ENCODE data around the gene SRGAP1. TPM values are rescaled to one million over a fixed set of nuclear protein-coding genes. Genes with fewer than 3 reads are reported as not detected.

The SRGAP1 gene
- total and polyA plus RNA-seq, 2 of the 8 experiments (the other 6 are each of a cell fraction or from before 2014, with no cell fraction given): 3.2 to 7.3 TPM

- Histone ChIP-seq H2BK15ac (ENCODE audit: low read length) (no peak overlapping the region), H3K56ac (replicated peaks; ENCODE audit: insufficient read length, low read depth, low read length) (no peak overlapping the region), H3K4me2 (ENCODE audit: insufficient read depth in 1 of 2, low read depth in 2 of 2, low read length in 2 of 2) (0 out of 4 replicates have a peak overlapping the region, but pooled peaks of 1 of the 2 experiments have one; percentile 34), H3K23ac (ENCODE audit: insufficient read length) (no peak overlapping the region), H3K79me1 (ENCODE audit: low read depth, low read length) (no peaks in the 10 kb centered on the region), H2BK5ac (ENCODE audit: low read depth, low read length) (no peak overlapping the region), H3K9me3 (ENCODE audit: insufficient read depth in 2 of 2, low read depth in 1 of 2, low read length in 1 of 2) (no peaks in the 10 kb centered on the region), H3K4ac (replicated peaks; ENCODE audit: insufficient read length, low read depth, low read length) (no peak overlapping the region), H2BK120ac (replicated peaks; ENCODE audit: low read depth, low read length) (no peak overlapping the region), H4K20me1 (replicated peaks in 1 of 2; ENCODE audit: control insufficient read depth in 1 of 2, insufficient read depth in 2 of 2, low read length in 2 of 2) (no peaks in the 10 kb centered on the region), H3K23me2 (ENCODE audit: low read depth, low read length) (no peaks in the 10 kb centered on the region; the same call in 1 of the 2 replicates), H3K36me3 (ENCODE audit: control insufficient read depth in 2 of 4, insufficient read depth in 4 of 4, low read length in 3 of 4) (no peaks in the 10 kb centered on the region), H3K4me3 (ENCODE audit: extremely low read depth in 1 of 4, insufficient read depth in 2 of 4, low read depth in 3 of 4, low read length in 4 of 4) (no peak overlapping the region), H3K4me1 (replicated peaks in 1 of 4; ENCODE audit: control insufficient read depth in 3 of 4, insufficient read depth in 4 of 4, low read length in 3 of 4) (peaks cover 1 to 16% (median 10%) of the 10 kb centered on the region in 4 experiments; a peak in 5 of 7 replicates), H3K14ac (ENCODE audit: insufficient read length) (no peak overlapping the region), H2AK5ac (ENCODE audit: low read depth, low read length) (no peak overlapping the region), H2BK20ac (ENCODE audit: low read length) (no peak overlapping the region), H3K9ac (replicated peaks in 1 of 4; ENCODE audit: extremely low read depth in 1 of 4, low read depth in 3 of 4, low read length in 3 of 4) (no peak overlapping the region), H3K79me2 (ENCODE audit: control insufficient read depth in 1 of 2, insufficient read depth in 2 of 2, low read length in 2 of 2) (no peaks in the 10 kb centered on the region; a peak in 1 of 4 replicates), H2BK12ac (ENCODE audit: low read depth, low read length) (no peak overlapping the region), H3K27ac (ENCODE audit: low read depth, low read length) (no peak overlapping the region), H3K27me3 (replicated peaks in 1 of 4; ENCODE audit: control insufficient read depth in 3 of 4, extremely low read depth in 1 of 4, insufficient read depth in 3 of 4, low read length in 3 of 4) (no peaks in the 10 kb centered on the region), H3K18ac (ENCODE audit: extremely low read depth, low read length) (no peak overlapping the region), H4K5ac (ENCODE audit: insufficient read length, low read depth, low read length) (no peak overlapping the region), H4K91ac (replicated peaks; ENCODE audit: insufficient read length, low read length) (no peak overlapping the region), H2AFZ (ENCODE audit: low read length) (no peak overlapping the region), H4K8ac (ENCODE audit: extremely low read depth, insufficient read depth, low read length) (no peak overlapping the region)
- POLR2A ChIA-PET (ENCODE audit: partially characterized antibody): interaction anchor here (1.2 kb wide), 1 partner anchor 9 kb away, joined by 4 read pairs; no protein-coding TSS in a partner anchor
- no peak for DNase-seq (ENCODE audit: low read depth in 1 of 2, low spot score in 2 of 2)
- TF ChIP-seq RXRA (IDR thresholded peaks at IDR 0.05; ENCODE audit: insufficient read depth, low read depth, low read length): no peak
- TF ChIP-seq NANOG (IDR thresholded peaks at IDR 0.05; ENCODE audit: insufficient read depth, low read depth, low read length, poor library complexity, severe bottlenecking): no peak
- TF ChIP-seq KDM1A (IDR thresholded peaks at IDR 0.05; ENCODE audit: borderline replicate concordance, low read length): no peak
- WGBS, 2 experiments (ENCODE audit: extremely low coverage in 1 of 2, insufficient coverage in 1 of 2, insufficient read length in 1 of 2, insufficient replicate concordance in 2 of 2, low coverage in 1 of 2, low lambda C conversion rate in 2 of 2, missing lambda C conversion rate in 1 of 2): 80% methylated on average over 2 of the region's 2 CpGs; no CpG with 5 or more reads in 1 of the 2 experiments
- FAIRE-seq: no peak
- CTCF ChIA-PET (ENCODE audit: partially characterized antibody): interaction anchor here (1.8 kb wide), 1 partner anchor 19 kb away, joined by 6 read pairs; the partner anchor contains the start of gene SRGAP1
Observed at GRCh38 chr12:63862969-63863230, 18.4 kb downstream of the SRGAP1 start.
